ENCODE data around the gene YWHAE.
"Not testable (repeated sequence)": the region's sequence is repeated elsewhere in the genome, so short reads cannot be mapped to it uniquely, and the experiment has no call there.

YWHAE gene

GRCh38 chr17:1373707-1374237 lies 26.2 kb downstream of the YWHAE start:
- no peak for DNase-seq

- DNase-seq, result no peak
Measured at GRCh38 chr17:1372618-1373017, 27.4 kb downstream of the YWHAE start.

DNA sequence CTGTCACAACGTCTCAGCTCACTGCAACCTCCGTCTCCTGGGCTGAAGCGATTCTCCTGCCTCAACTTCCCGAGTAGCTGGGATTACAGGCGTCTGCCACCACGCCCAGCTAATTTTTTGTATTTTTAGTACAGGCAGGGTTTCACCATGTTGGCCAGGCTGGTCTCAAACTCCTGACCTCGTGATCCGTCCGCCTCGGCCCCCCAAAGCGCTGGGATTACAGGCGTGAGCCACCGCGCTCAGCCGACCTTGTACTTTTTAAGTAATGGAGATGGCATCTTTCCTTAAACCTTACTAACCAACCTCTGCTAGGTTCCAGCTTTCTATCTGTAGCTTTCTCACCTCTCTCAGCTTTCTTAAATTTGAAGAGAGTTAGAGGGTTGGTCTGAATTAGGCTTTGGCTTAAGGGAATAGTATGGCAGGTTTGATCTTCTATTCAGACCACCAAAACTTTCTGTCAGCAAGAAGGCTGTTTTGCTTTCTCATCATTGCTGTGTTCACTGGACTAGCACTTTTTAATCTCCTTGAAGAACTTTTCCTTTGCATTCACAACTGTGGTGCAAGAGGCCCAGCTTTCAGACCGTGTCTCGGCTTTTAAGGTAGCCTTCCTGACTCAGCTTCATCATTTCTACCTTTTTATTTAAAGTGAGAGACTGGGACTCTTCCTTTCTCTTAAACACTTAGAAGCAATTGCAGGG lies 28.0 kb downstream of the YWHAE start:
- no peak for DNase-seq

DNA sequence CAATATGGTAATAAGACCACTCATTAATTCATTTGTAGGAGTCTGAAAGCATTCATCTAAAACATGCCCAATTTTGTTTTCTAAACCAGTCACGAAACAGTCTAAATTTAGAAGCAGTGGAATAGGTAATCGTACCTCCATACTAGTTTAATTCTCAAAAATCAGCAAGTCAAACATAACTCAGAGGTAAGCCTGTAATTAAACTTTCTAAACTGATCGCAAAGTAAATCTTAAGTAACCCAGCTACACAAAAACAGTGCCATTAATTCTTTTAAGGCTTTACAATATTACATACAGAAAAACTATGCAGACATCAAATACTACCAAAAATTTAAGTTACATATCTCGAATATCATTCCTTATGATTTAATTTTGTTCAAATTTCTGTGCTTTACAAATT lies 31.4 kb downstream of the YWHAE start:
- DNase-seq, result no peak

DNA sequence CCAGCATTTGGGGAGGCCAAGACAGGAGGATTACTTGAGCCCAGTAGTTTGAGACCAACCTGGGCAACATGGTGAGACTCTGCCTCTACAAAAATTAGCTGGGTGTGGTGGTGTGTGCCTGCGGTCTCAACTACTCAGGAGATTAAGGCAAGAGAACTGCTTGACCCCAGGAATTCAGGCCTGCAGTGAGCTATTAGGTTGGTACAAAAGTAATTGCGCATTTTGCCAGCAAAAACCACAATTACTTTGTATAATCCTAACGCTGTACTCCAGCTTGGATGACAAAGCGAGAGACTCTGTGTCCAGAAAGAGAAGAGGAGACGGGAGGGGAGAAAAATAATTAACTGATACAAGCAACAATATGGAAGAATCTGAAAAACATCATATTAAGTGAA lies 32.7 kb downstream of the YWHAE start:
- DNase-seq, result no peak

GRCh38 chr17:1366234-1366633 lies 33.8 kb downstream of the YWHAE start:
- no peak for DNase-seq

- peak; percentile 57 for DNase-seq
Measured at GRCh38 chr17:1365445-1366039, 34.5 kb downstream of the YWHAE start.

GRCh38 chr17:1362964-1363363 lies 37.1 kb downstream of the YWHAE start:
- DNase-seq, result no peak

DNA sequence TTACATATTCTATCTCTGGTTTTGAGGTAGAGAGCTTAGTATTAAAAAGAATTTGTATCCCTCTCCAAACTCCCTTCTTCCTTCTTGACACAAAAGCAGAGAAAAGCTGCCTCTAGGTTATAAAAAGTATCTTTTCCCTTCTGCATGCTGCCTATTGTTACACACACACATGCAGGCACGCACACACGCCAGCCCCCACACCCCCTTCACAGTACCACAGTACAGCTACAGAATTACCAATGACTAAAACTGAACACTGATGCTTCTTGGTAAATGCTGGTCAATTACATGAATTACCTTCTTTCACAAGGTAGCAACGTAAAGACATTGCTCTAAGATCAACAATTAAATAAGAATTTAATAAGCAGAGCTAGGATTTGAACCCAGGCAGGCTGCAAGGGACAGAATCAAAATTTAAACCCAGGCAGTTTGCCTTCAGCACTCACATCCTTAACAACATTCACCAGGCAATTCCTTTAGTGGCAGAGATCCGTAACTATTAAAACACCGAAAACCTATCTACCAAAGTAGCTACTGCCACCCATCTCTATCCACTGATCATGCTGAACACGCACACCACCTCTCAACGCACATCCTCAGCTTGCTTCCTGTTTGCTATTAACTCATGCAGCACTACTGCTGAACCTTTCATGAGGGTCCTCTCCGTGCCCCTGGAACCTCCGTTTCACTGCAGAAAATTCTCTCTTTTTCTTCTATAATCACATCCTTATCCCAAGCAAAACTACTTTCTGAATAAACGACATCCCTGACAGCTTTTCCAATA lies 37.8 kb downstream of the YWHAE start:
- DNase-seq, result no peak

GRCh38 chr17:1360975-1361374 lies 39.0 kb downstream of the YWHAE start:
- no peak for DNase-seq

- DNase-seq, result not testable (repeated sequence)
Measured at GRCh38 chr17:1360315-1360714, 39.7 kb downstream of the YWHAE start.

DNA sequence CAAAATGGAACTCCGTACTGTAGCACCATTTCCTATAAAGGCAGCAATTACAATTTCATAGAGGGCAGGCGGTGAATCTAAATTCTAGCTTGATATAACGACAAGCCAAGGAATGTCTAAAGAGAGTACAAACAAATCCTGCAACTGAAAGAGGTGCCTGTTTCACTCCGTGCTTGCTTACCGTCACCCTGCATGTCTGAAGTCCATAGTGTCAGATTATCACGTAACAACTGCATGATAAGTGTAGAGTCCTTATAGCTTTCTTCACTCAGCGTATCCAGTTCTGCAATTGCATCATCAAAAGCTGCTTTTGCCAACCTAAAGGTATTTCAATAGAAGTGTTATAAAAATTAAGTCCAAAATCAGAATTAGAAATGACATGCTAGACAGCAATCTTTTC lies 46.0 kb downstream of the YWHAE start:
- no peak for DNase-seq

GRCh38 chr17:1352530-1352929 lies 47.5 kb downstream of the YWHAE start:
- DNase-seq, result not testable (repeated sequence)

DNA sequence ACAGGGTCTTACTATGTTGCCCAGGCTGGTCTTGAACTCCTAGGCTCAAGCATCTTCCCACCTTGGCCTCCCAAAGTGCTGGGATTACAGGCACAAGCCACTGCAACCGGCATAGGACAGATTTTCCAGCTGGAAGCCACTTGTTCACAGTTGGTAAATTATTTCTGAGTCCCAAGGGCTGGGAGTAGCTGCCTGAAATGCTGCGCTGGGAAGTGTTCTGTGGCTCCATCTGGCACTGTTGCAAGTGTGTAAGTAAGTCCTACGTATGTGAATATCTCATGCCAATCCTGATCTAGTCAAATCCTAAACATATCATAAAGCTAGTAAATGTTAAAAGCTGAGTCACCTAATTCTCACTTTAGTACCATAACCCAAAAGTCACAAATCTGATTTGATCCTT lies 48.1 kb downstream of the YWHAE start:
- no peak for DNase-seq

- no peak for DNase-seq
Measured at GRCh38 chr17:1351275-1351674, 48.7 kb downstream of the YWHAE start.

GRCh38 chr17:1347589-1348323 lies 52.3 kb downstream of the YWHAE start:
- no peak for DNase-seq

DNA sequence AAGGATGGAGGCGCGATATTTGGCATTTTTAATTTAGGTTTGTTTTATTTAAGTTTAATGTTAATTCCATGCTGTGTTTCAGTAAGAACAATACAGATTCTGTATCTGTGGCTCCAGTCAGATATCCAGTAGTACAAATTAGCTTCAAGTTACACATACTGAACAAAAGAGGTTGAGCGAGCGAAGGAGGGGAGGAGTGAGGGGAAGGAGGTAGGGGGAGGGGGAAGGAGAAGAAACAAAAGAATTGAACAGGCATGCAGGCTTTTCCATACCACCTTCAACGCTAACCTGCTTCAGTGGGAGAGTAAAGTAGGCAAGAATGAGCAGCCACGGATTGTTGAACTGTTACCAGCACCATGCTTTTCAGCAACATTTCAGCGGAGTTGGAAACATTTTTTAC lies 55.5 kb downstream of the YWHAE start:
- DNase-seq, result no peak

GRCh38 chr17:1343554-1343953 lies 56.5 kb downstream of the YWHAE start:
- no peak for DNase-seq

DNA sequence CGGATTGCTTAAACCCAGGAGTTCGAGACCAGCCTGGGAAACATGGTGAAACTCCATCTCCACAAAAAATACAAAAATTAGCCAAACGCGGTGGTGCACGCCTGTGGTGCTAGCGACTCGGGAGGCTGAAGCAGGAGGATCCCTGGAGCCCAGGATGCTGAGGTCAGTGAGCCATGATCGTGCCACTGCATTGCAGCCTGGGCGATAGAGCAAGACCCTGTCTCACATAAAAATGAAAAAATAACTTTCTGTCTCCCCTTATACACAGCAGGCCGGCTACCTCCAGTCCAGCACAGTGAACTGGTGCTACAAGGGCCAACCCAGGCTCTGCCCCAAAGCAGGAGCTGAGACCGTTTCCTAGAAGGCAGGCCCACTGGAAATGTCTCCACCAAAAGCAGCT lies 59.7 kb downstream of the YWHAE start:
- no peak for DNase-seq

GRCh38 chr17:1331708-1332107 lies 68.3 kb downstream of the YWHAE start:
- no peak for DNase-seq

GRCh38 chr17:1329745-1330343 lies 70.2 kb downstream of the YWHAE start:
- no peak for DNase-seq

DNA sequence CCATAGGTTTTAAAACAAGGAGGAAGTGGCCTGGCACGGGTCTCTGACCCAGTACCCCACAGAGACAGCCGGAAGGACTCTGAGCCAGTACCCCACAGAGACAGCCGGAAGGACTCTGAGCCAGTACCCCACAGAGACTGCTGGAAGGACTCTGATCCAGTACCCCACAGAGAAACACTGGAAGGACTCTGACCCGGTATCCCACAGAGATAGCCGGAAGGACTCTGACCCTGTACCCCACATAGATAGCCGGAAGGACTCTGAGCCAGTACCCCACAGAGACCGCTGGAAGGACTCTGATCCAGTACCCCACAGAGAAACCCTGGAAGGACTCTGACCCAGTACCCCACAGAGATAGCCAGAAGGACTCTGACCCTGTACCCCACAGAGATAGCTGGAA lies 71.6 kb downstream of the YWHAE start:
- DNase-seq, result no peak

DNA sequence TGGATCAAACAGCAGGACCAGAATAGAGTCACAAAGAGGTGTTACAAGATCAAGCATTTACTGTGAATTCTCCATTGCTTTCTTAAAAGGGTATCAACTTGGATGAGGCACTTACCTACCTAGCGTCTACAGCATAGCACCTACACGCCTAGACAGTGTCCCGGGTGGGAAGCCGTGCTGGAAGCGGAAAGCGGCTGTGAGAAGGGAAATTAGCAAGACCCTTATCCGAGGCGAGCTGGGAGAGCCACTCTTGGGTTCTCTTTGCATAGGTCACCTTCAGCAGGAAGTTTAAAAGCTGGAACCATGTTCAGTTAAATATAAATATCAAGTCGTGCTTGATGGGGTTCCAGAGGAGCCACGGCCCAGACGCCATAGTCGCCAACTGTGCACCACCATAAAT lies 74.3 kb downstream of the YWHAE start:
- DNase-seq, result no peak

All from left hindlimb (tissue), 1 donor.